Measurements from ENCODE around the gene NEB.

NEB gene

GRCh38 chr2:151465771-151466170 is 268.5 kb downstream of the NEB start:
- DNase-seq = no peak

GRCh38 chr2:151459358-151459757 is 274.9 kb downstream of the NEB start:
- DNase-seq = no peak

- no peak for DNase-seq
These were observed 295.1 kb downstream of the NEB start for GRCh38 chr2:151439127-151439526.

- no peak for DNase-seq
These were observed 295.8 kb downstream of the NEB start for GRCh38 chr2:151438506-151438905.

GRCh38 chr2:151437630-151438029 is 296.6 kb downstream of the NEB start:
- DNase-seq = no peak
